Stimulated activated CD8-positive, alpha-beta memory T cell treated with anti-CD3 and anti-CD28 coated beads, Interleukin-12 subunit alpha, Interleukin-12 subunit beta, amount 100 ng/mL, for 1 hour (primary cell): ENCODE results near the gene IPPK.
A peak's percentile ranks its signal among the peaks of the same experiment; 100 is the strongest.
"Not testable (repeated sequence)": the region's sequence is repeated elsewhere in the genome, so short reads cannot be mapped to it uniquely, and the experiment has no call there.

Experiments used
- DNase-seq: peaks from one replicate; pipeline ENCODE4 v3.0.0-alpha.2; 2020; ENCODE audit warnings: low read depth

IPPK gene

DNA sequence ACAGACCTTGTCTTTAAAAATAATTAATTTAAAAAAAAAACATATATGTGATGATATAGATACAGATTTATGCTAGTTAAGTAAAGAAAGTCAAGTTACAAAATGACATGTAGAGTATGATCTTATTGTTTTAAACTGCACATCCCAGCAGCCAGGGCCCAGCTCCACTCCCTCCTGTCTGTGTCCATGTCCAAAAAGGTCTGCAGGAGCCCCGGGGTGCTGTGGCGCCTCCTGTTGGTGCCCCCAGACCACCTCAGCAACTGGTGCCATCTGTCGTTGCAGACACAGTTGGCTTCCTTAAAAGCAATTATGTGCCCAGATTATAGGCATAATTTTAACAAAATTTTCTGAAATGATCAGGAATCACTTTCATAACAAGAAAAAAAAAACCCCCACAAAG, 33.3 kb downstream of the IPPK start:
- no peak for DNase-seq

DNA sequence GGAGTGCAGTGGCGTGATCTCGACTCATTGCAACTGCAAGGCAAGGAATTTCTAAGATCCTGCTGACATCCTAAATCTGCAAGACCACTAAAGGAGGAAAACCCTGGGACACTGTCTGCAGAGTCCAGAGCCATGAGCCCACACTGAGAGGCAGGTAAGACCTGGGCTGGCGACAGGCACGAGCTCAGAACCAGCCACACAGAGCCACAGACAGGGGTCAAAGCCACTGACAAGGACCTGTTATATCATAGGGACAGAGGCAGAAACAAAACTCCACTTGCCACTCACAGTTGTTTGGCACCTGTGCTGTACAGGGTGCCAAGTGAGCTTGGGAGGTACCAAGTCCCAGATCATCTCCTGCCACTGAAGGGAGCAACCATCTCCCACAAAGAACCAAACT, 34.2 kb downstream of the IPPK start:
- no peak for DNase-seq

DNA sequence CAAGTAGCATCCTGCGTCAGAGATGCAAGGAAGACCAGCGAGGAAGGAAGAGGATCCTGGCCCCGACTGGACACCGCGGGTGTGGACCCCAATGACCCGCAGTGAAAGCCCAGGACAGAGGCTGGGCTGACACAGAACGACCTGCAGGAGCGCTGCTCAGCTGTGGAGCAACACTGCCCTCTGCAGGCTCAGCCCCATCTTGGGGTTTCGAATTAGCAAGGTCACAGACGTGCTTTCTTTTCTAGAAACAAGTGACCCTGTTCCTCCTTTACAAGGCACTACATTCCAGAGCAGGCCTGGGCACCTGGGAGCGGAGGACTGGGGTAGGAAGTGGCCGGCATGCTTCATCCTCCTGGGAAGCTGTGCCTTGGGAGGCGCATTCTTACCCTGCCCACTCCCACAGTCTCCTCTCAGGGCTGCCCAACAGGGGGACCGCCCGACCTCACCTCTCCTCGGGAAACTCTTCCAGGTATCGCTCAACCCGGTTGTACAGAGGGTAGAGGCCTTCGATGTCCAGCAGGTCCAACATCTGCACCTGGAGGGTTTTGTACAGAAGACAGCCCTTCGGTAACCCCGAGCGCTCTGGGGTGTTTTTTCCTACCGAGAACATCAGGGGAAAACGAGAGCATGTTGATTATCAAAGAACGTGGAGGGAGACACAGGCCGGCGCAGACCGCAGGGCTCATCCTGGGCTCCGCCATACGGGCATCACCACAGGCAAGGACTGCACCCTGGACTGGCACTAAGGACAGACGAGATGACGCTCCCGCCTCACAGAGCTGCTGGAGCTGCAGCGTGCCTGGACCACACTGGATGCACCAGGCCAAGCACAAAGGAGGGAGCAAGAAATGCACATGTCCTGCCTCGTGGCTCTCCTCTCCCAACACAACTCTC, 35.0 kb downstream of the IPPK start:
- DNase-seq = peak; percentile 22

DNA sequence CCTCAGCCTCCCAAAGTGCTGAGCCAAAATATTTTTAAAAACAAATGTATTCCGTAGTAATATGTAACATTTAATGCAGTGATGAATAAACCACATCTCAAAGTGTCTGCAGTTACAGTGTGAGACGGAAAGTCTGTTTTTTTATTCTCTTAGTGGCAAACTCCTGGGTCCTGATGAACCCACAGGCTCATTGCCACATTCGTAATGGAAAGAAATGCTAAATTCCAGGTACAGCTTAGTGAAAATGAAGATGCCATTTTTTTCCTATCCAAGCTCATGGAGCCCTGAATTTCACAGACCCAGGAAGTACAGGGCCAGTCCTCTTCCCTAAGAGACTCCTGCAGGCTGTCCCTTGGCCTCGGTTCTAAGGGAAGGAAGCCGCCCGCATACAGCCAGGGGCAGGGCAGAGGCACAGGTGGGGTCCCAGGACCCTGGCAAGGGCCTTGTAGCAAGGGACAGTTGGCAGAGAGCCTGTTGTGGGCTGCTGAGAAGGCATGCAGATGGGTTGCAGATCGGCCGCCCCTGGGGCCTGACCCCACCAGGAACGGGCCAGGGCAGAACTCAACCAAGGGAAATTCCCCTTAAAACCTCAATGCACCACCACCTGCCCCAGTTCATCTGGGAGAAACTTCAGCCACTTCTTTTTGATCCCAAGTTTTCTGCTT, 36.2 kb downstream of the IPPK start:
- no peak for DNase-seq

DNA sequence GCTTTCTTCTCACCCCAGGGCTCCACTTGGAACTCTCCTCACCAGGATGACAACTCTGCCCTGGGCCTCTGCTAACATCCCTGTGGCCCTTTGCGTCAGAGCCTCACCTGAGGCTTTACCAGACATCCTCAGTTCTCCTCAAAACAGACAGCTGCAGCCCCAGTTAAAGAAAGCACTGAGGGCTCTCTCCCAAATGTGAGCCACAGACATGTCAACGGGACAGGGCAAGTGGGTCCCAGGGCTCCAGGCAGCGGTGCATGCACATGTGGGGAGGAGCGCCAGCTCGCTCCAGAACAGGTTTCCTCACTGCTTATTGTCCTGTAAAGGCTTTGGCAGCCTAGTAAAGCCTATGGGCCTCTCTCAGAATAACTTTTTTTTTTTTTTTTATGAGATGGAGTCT, 37.3 kb downstream of the IPPK start:
- no peak for DNase-seq

DNA sequence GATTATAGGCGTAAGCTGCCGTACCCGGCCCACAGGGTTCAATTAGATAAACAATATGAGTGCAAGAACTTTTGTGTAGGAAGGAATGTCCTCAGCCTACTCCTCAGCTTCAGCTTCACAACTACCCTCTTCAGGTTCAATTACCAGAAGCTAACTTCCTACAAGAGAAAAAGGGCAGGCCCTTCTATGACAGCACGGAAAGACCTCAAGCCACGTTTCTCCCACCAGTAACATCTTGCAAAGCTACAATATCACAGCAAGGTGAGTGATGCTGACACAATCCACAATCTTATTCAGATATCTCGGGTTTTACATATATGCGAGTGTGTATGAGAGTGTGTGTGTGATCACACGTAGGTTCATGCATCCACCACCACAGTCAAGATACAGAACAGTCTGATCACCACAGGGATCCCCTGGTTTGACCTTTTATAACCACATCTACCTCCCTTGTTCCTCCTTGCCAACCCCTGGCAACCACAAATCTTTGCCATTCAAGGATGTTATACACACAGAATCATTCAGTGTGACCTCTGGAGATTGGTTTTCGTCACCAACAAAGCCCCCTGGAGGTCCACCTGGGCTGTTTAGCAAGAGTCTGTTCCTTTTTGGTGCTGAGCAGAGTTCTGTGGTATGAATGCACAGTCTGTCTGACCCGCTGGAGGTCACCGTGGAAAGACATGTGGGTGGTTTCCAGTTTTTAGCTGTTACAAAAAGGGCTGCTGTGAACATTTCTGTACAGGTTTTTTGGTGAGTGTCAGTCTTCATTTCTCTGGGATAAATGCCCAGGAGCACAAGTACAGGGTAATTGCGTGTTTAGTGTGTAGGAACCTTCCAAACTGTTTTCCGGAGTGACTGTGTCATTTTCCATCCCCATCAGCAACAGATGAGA, 38.2 kb downstream of the IPPK start:
- DNase-seq = no peak

DNA sequence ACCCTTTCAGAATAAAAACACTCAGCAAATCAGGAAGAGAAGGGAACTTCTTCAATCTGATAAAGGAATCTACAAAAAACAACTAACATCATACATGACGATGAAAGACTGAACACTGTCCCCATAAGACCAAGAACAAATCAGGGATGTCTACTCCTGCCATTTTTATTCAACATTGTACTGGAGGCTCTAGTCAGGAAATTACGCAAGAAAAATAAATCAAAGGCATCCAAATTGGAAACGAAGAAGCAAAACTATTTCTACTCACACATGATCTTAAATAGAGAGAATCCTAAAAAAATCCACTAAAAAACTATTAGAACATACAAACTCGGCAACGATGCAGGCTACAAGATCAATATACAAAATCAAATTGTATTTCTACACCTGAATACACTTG, 42.3 kb downstream of the IPPK start:
- DNase-seq = no peak

DNA sequence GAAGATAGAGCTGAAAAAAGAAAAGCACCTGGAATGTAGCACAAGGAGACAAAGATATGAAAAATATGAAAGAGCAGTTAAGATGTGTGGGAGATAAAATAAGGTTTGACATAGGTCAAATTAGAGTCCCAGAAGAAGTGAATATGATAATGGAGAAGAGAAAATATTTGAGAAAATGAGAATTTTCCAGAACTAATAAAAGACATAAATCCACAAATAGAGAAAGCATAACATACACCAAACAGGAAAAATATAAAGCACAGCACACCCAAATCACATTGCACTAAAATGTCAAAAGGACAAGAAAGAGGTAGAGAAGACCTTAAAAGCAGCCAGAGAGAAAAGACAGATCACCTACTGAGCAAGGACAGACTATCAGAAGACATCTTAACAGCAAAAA, 43.4 kb downstream of the IPPK start:
- DNase-seq = no peak

DNA sequence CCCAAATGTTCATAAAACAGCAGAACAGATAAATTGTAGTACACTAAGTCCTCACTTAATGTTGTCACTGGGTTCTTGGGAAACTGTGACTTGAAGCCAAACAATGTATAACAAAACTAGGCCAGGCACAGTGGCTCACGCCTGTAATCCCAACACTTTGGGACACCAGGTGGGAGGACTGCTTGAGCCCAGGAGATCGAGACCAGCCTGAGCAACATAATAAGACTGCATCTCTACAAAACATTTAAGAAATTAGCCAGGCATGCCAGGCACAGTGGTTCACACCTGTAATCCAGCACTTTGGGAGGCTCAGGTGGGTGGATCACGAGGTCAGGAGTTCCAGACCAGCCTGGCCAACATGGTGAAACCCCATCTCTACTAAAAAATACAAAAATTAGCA, 46.0 kb downstream of the IPPK start:
- DNase-seq = not testable (repeated sequence)

DNA sequence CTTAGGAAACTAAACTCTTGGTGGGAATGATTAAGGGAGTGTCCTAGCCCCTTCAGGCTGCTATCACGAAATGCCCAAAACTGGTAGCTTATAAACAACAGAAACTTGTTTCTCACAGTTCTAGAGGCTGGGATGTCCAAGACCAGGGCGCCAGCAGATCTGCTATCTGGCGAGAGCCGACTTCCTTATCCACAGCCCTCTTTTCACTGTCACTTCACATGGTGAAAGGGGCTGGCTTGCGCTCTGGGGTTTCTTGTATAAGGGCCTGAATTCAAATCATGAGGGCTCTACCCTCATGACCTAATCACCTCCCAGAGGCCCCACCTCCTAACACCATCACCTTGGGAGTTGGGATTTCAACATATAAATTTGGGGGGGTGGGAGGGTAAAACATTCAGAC, 49.1 kb downstream of the IPPK start:
- DNase-seq = no peak

DNA sequence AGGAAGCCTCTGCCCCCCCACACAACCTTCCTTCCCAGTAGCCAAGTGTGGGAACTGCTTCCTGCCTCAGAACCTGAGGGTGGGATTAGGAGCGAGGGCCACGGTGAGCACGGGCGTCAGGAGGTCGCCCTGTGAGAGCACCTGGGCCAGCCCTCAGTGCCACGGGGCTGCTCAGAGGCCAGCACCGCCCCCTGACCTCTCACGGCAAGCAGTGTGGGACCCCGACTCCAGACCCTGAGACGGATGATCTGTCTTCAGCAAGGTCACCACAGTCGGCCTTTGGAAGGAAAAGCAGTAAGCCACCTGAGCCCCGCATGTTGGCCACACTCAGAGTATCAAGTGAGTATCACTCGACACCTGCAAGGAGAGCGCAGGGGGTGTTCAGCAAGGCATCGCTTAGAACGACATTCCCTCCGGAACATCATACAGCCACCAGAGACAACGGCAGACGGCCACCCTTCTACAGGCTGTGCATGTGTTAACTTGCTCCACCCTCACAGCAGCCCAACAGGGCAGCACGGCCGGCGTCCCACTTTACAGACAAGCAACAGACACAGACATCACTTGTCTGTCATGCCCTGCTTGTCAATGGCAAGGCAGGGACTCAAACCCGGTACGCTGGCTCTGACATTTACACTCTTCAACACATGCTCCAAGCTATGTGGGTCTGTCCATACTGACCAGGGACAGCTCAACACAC, 50.2 kb downstream of the IPPK start:
- DNase-seq = no peak

DNA sequence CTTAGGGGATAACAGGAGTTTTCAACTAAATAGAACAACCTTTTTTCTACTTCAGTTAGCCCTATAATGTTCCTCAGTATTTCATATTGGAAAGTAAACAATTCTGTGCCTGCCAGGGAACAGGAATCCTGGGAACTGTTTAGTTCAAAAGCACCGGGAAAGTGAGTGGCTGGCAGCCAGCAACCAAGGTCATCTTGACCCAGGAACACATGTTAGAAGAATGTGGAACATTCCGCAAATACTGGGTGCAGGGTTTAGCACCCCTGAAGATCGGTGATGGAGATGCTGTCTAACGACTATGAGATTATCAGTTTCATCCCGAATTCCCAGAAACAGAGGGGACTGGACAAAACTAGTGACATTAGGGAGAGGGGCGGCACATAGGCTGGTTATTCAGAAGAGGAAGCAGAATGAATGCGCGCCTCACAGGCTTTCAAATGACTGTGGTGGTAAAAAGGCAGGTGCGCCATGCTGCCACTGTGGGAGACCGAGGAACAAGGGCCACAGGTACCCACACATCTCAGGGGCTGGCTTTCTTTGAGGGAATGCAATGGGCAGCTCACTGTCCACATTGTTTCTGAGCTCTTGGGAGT, 51.2 kb downstream of the IPPK start:
- DNase-seq = no peak

DNA sequence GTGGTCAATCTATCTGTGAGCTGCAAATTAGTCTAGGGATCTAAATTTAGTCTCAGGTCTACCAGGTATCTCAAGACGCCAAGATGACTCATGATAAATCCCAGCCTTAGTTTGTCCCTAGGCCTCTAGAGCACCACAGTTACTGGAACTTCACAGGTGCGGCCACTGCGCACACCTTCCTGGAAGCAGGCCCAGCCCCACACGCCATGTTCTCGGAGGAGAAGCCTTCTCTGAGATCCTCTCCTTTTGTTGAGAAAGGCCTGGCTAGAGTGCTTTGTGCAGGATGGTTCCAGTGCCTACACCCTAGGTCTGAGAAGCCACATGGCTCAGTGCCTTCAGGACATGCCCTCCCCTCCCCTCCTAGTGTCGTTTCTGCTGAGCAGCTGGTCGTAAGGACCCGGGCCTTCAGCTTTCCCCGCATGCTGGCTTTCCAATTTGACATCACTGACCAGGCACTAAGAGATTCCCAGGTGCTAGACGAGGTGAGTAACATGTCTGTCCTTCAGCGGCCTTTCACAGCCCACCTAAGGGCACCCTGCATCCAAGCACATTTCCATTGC, 51.9 kb downstream of the IPPK start:
- DNase-seq = no peak

DNA sequence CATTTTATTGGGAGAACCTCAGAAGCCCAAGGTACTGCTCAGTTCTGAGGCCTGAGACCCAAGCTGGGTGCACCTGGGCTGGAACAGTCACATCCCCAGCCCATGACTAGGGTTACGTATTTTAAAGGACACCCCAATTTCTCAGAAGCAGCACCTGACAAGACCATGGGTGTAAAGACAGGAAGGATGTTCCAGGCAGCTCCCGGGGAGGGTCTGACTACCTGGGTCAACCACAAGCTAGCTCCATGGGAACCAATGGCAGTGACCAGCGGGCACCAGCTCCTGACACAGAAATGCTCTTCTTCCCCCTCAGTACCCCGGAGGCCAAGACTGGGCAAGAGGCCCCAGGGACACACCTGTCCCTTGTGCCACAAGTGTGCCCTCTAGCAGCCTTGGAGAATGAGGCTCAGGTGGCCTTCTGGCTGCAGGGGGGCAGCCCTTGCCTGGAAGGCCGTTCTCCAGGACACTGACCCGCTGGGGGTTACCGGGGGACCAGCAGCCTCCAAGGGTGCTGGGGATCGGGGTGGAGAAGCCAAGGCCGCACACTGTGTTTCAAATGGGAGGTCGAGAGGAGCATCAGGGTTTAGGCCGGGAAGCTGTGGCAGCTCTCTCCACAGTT, 52.6 kb downstream of the IPPK start:
- DNase-seq = no peak

DNA sequence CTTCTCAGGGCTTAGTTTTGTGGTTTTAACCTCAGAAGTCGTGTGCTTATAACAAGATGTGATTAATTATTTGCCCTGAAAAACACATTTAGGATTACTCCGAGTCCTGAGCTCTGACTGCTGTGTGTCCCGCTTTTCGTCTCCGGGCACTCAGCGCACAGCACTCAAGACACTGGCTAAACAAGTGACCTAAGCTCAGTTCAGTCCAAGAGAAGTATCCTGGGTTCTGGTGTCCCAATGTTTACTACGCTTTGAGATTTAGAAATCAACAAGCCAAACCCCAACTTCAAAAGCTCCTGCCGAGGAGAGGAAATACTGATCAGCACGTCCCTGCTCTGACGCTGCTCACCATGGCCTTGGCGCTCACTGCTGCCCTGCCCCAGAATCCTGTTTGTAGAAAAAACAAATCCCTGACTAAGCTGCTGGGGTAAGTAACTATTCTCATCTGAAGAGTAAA, 53.2 kb downstream of the IPPK start:
- DNase-seq = no peak

DNA sequence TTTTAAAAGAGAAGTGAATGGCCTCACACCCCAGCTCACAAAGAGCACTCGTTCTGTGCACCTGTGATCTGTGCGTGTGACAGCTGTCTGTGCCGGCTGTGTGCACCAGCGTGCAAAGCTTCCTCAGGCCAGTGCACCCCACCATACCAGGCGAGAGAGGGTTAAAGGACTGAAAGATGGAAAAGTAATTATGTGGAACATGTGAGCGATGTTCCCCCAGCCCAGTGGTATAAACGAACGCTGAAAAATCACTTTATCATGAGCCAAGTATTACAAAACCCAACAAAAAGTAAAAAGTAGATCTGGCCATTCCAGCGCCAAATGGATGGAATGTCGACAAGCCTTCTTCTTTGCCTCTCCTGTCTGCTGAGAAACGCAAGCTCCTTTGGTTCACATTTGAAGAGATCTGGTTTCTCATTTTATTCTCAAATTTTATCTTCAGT, 53.7 kb downstream of the IPPK start:
- DNase-seq = no peak

DNA sequence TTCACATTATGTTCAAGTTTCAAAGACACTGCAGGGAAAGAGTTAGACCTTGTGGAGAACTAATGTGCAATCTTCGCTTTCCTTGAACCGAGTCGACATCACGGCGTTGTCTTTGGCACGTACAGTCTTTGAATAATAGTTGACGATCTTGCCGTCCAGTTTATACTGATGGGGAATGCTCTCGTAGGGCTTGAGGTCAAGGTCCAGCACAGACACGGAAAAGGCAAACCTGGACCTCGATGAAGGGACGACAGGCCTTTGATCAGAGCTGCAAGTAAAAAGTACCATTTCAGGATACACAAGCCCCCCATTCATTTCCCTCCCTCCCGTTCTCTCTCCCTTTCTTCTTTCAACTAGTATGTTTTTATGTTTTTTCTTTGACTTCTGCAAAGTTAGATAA, 54.1 kb downstream of the IPPK start:
- DNase-seq = no peak

DNA sequence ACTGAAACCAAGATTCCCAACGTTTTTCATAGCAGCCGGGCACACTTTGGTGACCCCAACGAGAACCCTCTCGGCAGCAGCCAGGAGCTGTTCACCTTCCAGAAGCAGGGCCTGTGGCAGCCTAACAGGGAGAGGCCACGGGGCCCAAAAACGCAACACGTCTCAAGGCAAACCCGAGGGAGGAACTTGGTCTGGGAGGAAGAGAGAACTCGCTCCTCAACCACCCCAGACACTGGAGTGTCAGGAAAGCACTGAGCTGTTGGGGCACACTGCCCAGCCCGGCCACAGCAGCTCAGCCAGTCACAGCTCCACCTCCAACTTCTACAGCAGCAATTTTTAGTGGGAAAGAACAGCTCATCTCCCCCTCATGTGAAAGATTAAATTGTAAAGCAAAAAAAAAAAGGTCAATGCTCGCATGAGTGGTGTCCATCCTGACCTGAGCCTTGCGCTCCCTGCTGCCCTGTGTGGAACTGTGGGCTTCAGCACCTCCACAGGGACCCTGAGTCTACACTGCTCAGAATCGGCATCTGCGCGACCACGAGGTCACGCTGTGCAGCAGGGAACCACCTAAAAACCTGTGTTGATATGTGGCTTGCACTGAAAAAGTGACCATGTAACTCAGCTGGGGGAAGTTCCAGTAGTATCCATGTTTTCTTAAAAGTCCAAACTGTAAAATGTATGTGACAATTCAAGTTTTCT, 55.0 kb downstream of the IPPK start:
- no peak for DNase-seq

DNA sequence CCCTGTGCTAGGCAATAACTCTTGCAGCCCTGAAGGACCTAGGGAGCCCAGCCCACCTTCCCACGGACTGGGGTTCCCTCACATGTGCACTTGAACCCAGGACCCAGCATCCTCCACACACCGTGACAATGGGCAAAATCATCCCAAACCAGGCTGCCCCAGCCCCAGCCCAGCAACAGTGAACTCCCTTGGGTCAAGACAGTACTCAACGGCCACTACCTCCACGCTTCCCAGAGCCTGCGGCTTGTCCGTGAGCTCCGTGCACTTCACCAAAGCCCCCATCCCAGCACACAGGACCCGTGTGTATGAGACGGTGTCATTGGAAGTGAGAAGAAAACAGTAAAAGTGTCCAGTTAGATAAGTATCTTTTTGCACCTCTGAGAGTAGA, 55.8 kb downstream of the IPPK start:
- no peak for DNase-seq
